Measurements from ENCODE around the gene YES1. TPM values are rescaled to one million over a fixed set of nuclear protein-coding genes. Genes with fewer than 3 reads are reported as not detected.

The YES1 gene
- total RNA-seq (10 to 100 TPM; 35.3 to 84.1 (median 55.2) TPM), polyA plus RNA-seq (10 to 100 TPM; 11.5 to 33.1 (median 14.4) TPM)
- long read RNA-seq, donor 1, full-length matches to known transcripts, result 6 of 13 reads
- long read RNA-seq, donor 1, partial matches to known transcripts, result 7 of 13 reads
- long read RNA-seq, donor 1, other reads (novel, unspliced or antisense), result 0 of 13 reads
- long read RNA-seq, donor 2, full-length matches to known transcripts, result 5 of 13 reads
- long read RNA-seq, donor 2, partial matches to known transcripts, result 8 of 13 reads
- long read RNA-seq, donor 2, other reads (novel, unspliced or antisense), result 0 of 13 reads
- long read RNA-seq, donor 3, full-length matches to known transcripts, result 3 of 11 reads
- long read RNA-seq, donor 3, partial matches to known transcripts, result 8 of 11 reads
- long read RNA-seq, donor 3, other reads (novel, unspliced or antisense), result 0 of 11 reads
- long read RNA-seq, donor 4, full-length matches to known transcripts, result 4 of 8 reads
- long read RNA-seq, donor 4, partial matches to known transcripts, result 2 of 8 reads
- long read RNA-seq, donor 4, other reads (novel, unspliced or antisense), result 2 of 8 reads
- long read RNA-seq, donor 5, full-length matches to known transcripts, result 26 of 32 reads
- long read RNA-seq, donor 5, partial matches to known transcripts, result 4 of 32 reads
- long read RNA-seq, donor 5, other reads (novel, unspliced or antisense), result 2 of 32 reads
- long read RNA-seq, donor 6, full-length matches to known transcripts, result 2 of 3 reads
- long read RNA-seq, donor 6, partial matches to known transcripts, result 1 of 3 reads
- long read RNA-seq, donor 6, other reads (novel, unspliced or antisense), result 0 of 3 reads
- long read RNA-seq, donor 7, full-length matches to known transcripts, result 1 of 9 reads
- long read RNA-seq, donor 7, partial matches to known transcripts, result 8 of 9 reads
- long read RNA-seq, donor 7, other reads (novel, unspliced or antisense), result 0 of 9 reads
- long read RNA-seq, donor 8, full-length matches to known transcripts, result 16 of 26 reads
- long read RNA-seq, donor 8, partial matches to known transcripts, result 10 of 26 reads
- long read RNA-seq, donor 8, other reads (novel, unspliced or antisense), result 0 of 26 reads
- long read RNA-seq, donor 9, full-length matches to known transcripts, result 6 of 13 reads
- long read RNA-seq, donor 9, partial matches to known transcripts, result 7 of 13 reads
- long read RNA-seq, donor 9, other reads (novel, unspliced or antisense), result 0 of 13 reads
- long read RNA-seq, donor 10, full-length matches to known transcripts, result 7 of 7 reads
- long read RNA-seq, donor 10, partial matches to known transcripts, result 0 of 7 reads
- long read RNA-seq, donor 10, other reads (novel, unspliced or antisense), result 0 of 7 reads

DNA sequence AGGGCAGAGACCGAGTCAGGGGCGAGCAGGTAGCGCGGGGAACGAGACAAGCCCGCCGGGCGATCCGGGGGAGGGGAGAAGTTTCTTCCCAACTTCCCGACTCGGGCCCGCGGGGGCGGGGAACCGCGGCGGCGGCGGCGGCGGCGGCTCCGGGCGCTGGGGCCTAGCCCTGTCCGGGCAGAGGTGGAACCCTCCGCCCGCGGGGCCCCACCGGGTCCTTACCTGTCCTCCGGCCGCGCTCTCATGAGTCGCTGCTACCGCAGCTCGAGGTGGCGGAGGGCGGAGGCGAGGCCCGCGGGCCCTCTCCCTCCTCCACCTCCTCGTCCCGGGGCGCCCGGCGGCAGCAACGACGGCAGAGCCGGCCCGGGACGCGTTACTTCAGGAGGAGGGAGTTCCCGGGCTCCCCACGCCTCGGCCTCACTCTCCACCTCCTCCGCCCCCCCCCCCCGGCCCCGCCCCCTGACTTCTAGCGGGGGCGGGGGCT is at the start of gene YES1:
TSS of gene YES1 (minus strand) at position 351 of the 484 bp plus-strand sequence. CDS start 55,415 bp downstream, outside the sequence.
- TF ChIP-seq, protein P1, sequence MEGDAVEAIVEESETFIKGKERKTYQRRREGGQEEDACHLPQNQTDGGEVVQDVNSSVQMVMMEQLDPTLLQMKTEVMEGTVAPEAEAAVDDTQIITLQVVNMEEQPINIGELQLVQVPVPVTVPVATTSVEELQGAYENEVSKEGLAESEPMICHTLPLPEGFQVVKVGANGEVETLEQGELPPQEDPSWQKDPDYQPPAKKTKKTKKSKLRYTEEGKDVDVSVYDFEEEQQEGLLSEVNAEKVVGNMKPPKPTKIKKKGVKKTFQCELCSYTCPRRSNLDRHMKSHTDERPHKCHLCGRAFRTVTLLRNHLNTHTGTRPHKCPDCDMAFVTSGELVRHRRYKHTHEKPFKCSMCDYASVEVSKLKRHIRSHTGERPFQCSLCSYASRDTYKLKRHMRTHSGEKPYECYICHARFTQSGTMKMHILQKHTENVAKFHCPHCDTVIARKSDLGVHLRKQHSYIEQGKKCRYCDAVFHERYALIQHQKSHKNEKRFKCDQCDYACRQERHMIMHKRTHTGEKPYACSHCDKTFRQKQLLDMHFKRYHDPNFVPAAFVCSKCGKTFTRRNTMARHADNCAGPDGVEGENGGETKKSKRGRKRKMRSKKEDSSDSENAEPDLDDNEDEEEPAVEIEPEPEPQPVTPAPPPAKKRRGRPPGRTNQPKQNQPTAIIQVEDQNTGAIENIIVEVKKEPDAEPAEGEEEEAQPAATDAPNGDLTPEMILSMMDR (IDR thresholded peaks at IDR 0.05), result no peak
- peak in 1 of 2 donors; percentile 68 for TF ChIP-seq POLR2A (IDR thresholded peaks at IDR 0.05)
- Histone ChIP-seq H3K9me3 (replicated peaks in 1 of 3) (no peaks in the 10 kb centered on the region), H3K36me3 (replicated peaks in 1 of 2) (no peaks in the 10 kb centered on the region), H3K27ac (peak within 1 kb of the TSS; percentile 78 to 98 (median 90)), H3K4me3 (peak within 1 kb of the TSS; percentile 52 to 88 (median 64)), H3K27me3 (no peaks in the 10 kb centered on the region), H3K4me1 (replicated peaks in 1 of 2) (peaks cover 0 to 27% of the 10 kb centered on the region in 2 donors)
- intact Hi-C loops (cut with DNase I), result loop anchor here in 1 of 2 donors (5.0 kb wide), 1 partner anchor 70 kb away; no protein-coding TSS in a partner anchor
- peak in 5 of 7 donors; percentile 38 to 81 (median 76) for DNase-seq
- WGBS, 4 donors, result 0 to 2% (median 1%) methylated on average over 10 to 59 of the region's 59 CpGs; no CpG with 5 or more reads in 1 of the 4 donors

DNA sequence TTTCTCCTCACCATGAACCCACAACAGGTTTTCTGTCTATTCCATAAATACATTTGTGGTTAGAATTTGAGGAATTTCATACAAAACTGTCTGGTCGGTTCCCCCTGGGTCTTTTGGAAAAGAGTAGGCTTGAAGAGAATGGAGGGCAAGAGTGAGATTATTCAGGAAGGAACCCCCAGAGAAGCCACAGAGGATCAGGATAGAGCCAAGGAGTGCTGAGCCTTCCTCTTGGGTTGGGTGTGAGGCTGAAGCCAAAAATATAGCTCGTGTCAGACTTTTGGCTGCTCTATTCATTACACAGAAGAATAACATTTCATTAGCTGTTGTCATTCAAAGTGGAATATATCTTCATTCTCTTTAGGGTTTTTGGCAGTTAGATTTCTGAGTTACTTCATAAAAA is 45.9 kb upstream of the YES1 start:
- TF ChIP-seq, protein P1 (IDR thresholded peaks at IDR 0.05), result no peak
- TF ChIP-seq POLR2A (IDR thresholded peaks at IDR 0.05), result no peak

DNA sequence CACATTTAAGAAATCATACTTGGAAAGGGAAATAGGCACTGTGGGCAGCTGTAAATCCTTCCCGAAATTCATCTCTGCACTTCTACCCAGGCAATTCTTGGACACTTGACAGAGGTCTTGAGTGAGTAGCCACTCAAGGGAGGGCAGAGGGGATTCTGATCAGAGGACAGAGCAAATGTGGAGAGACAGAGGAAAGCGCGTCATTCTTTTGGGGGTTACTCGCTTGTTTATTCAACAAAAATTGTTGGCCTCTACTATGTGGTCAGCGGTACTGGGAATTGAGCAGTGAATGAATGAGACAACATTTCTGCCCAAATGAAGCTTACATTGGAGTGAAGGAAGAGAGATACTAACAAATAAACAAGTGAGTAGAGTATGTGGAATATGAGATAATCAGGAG is 41.4 kb upstream of the YES1 start:
- no peak overlapping the region for H3K27ac ChIP-seq
- H3K27me3 ChIP-seq, result peaks cover 13% of the 10 kb centered on the region
- H3K36me3 ChIP-seq (replicated peaks in 1 of 2), result no peaks in the 10 kb centered on the region
- no peak overlapping the region for H3K4me3 ChIP-seq
- 92 to 95% (median 93%) methylated on average over 5 of the region's 5 CpGs for WGBS, 4 donors
- TF ChIP-seq POLR2A (IDR thresholded peaks at IDR 0.05), result no peak
- TF ChIP-seq, protein P1 (IDR thresholded peaks at IDR 0.05), result no peak
- intact Hi-C loops (cut with DNase I), result no loop called here
- H3K9me3 ChIP-seq (replicated peaks in 1 of 3), result no peaks in the 10 kb centered on the region
- no peaks in the 10 kb centered on the region for H3K4me1 ChIP-seq (replicated peaks in 1 of 2)
- no peak for DNase-seq

More for the DNA sequence above, 45.9 kb upstream of the YES1 start:
- Histone ChIP-seq H3K9me3 (replicated peaks in 1 of 3) (no peaks in the 10 kb centered on the region), H3K27me3 (peaks cover 9% of the 10 kb centered on the region), H3K4me3 (no peak overlapping the region), H3K36me3 (replicated peaks in 1 of 2) (no peaks in the 10 kb centered on the region), H3K27ac (no peak overlapping the region), H3K4me1 (replicated peaks in 1 of 2) (no peaks in the 10 kb centered on the region)
- DNase-seq, result no peak
- WGBS, 4 donors, result 36 to 66% (median 56%) methylated on average over 2 of the region's 2 CpGs
- intact Hi-C loops (cut with DNase I), result no loop called here
